ENCODE data around the gene NRSN1. TPM values are rescaled to one million over a fixed set of nuclear protein-coding genes. Genes with fewer than 3 reads are reported as not detected.

The NRSN1 gene
- total and polyA plus RNA-seq, 2 of the 13 experiments (the other 11 are each of a cell fraction or from before 2014, with no cell fraction given) = not detected

DNA sequence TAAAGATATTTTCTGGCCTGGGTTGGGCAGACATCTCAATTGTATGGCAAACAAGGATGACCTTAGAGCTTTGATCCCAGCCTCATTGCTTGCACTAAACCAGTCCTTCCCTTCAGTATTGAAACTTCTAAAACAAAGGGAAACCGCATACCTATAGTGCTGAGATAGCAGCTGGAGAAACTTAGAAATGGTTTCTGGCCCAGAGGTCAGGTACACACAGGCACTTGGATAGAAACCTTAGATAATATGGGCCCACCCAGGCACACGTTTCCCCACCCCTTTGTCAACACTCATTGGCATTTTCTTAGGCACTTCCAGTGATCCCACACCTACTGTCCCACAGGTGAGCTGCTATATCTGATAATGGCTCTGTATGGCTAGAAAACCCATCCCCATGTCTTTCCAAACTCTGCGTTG is 22.1 kb downstream of the NRSN1 start (continued):
- TF ChIP-seq ZNF530 (CRISPR knock-in tag; IDR thresholded peaks at IDR 0.05; ENCODE audit: low read depth) = no peak
- TF ChIP-seq, protein P1, sequence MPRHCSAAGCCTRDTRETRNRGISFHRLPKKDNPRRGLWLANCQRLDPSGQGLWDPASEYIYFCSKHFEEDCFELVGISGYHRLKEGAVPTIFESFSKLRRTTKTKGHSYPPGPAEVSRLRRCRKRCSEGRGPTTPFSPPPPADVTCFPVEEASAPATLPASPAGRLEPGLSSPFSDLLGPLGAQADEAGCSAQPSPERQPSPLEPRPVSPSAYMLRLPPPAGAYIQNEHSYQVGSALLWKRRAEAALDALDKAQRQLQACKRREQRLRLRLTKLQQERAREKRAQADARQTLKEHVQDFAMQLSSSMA (CRISPR knock-in tag; IDR thresholded peaks at IDR 0.05) = no peak
- TF ChIP-seq SOX13 (IDR thresholded peaks at IDR 0.05) = peak; percentile 92
- TF ChIP-seq SOX13 (CRISPR knock-in tag; conservative IDR thresholded peaks at IDR 0.05 in 1 of 2, IDR thresholded peaks at IDR 0.05 in 1 of 2) = peak in 1 of 2 experiments; percentile 98; a peak in 2 of 4 replicates
- no peak for TF ChIP-seq ZNF83 (CRISPR knock-in tag; IDR thresholded peaks at IDR 0.05; ENCODE audit: borderline replicate concordance)
- peak; percentile 67; the same call in 1 of the 2 replicates for TF ChIP-seq ZNF264 (CRISPR knock-in tag; IDR thresholded peaks at IDR 0.05)
- TF ChIP-seq SRSF9 (IDR thresholded peaks at IDR 0.05; ENCODE audit: borderline replicate concordance, insufficient read depth, low read depth, low read length, poor library complexity, severe bottlenecking) = no peak
- TF ChIP-seq ZNF335 (CRISPR knock-in tag; IDR thresholded peaks at IDR 0.05) = peak; percentile 18; the same call in 1 of the 2 replicates
- no peak for TF ChIP-seq ZNF251 (CRISPR knock-in tag; IDR thresholded peaks at IDR 0.05)
- peak; percentile 55; the same call in 1 of the 2 replicates for TF ChIP-seq ETV5 (CRISPR knock-in tag; IDR thresholded peaks at IDR 0.05; ENCODE audit: borderline replicate concordance)
- TF ChIP-seq ERF (CRISPR knock-in tag; IDR thresholded peaks at IDR 0.05) = peak; percentile 75
- TF ChIP-seq, protein P2, sequence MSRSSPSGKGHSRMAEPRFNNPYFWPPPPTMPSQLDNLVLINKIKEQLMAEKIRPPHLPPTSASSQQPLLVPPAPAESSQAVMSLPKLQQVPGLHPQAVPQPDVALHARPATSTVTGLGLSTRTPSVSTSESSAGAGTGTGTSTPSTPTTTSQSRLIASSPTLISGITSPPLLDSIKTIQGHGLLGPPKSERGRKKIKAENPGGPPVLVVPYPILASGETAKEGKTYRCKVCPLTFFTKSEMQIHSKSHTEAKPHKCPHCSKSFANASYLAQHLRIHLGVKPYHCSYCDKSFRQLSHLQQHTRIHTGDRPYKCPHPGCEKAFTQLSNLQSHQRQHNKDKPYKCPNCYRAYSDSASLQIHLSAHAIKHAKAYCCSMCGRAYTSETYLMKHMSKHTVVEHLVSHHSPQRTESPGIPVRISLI (CRISPR knock-in tag; IDR thresholded peaks at IDR 0.05; ENCODE audit: borderline replicate concordance) = peak; percentile 53; the same call in 1 of the 2 replicates
- 0 out of 2 replicates have a peak, but pooled peaks have one; percentile 11 for TF ChIP-seq ZNF430 (CRISPR knock-in tag; IDR thresholded peaks at IDR 0.05)
- TF ChIP-seq, protein P3, sequence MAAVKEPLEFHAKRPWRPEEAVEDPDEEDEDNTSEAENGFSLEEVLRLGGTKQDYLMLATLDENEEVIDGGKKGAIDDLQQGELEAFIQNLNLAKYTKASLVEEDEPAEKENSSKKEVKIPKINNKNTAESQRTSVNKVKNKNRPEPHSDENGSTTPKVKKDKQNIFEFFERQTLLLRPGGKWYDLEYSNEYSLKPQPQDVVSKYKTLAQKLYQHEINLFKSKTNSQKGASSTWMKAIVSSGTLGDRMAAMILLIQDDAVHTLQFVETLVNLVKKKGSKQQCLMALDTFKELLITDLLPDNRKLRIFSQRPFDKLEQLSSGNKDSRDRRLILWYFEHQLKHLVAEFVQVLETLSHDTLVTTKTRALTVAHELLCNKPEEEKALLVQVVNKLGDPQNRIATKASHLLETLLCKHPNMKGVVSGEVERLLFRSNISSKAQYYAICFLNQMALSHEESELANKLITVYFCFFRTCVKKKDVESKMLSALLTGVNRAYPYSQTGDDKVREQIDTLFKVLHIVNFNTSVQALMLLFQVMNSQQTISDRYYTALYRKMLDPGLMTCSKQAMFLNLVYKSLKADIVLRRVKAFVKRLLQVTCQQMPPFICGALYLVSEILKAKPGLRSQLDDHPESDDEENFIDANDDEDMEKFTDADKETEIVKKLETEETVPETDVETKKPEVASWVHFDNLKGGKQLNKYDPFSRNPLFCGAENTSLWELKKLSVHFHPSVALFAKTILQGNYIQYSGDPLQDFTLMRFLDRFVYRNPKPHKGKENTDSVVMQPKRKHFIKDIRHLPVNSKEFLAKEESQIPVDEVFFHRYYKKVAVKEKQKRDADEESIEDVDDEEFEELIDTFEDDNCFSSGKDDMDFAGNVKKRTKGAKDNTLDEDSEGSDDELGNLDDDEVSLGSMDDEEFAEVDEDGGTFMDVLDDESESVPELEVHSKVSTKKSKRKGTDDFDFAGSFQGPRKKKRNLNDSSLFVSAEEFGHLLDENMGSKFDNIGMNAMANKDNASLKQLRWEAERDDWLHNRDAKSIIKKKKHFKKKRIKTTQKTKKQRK (IDR thresholded peaks at IDR 0.05; ENCODE audit: low read length) = no peak
- peak; percentile 41; the same call in 1 of the 2 replicates for TF ChIP-seq CBX5 (CRISPR knock-in tag; IDR thresholded peaks at IDR 0.05; ENCODE audit: borderline replicate concordance)
- no peak for TF ChIP-seq MIER3 (CRISPR knock-in tag; IDR thresholded peaks at IDR 0.05; ENCODE audit: borderline replicate concordance)
- TF ChIP-seq SP1 (IDR thresholded peaks at IDR 0.05) = no peak
- TF ChIP-seq SP1 (CRISPR knock-in tag; IDR thresholded peaks at IDR 0.05) = peak; percentile 38; the same call in 1 of the 2 replicates
- TF ChIP-seq, protein P4, sequence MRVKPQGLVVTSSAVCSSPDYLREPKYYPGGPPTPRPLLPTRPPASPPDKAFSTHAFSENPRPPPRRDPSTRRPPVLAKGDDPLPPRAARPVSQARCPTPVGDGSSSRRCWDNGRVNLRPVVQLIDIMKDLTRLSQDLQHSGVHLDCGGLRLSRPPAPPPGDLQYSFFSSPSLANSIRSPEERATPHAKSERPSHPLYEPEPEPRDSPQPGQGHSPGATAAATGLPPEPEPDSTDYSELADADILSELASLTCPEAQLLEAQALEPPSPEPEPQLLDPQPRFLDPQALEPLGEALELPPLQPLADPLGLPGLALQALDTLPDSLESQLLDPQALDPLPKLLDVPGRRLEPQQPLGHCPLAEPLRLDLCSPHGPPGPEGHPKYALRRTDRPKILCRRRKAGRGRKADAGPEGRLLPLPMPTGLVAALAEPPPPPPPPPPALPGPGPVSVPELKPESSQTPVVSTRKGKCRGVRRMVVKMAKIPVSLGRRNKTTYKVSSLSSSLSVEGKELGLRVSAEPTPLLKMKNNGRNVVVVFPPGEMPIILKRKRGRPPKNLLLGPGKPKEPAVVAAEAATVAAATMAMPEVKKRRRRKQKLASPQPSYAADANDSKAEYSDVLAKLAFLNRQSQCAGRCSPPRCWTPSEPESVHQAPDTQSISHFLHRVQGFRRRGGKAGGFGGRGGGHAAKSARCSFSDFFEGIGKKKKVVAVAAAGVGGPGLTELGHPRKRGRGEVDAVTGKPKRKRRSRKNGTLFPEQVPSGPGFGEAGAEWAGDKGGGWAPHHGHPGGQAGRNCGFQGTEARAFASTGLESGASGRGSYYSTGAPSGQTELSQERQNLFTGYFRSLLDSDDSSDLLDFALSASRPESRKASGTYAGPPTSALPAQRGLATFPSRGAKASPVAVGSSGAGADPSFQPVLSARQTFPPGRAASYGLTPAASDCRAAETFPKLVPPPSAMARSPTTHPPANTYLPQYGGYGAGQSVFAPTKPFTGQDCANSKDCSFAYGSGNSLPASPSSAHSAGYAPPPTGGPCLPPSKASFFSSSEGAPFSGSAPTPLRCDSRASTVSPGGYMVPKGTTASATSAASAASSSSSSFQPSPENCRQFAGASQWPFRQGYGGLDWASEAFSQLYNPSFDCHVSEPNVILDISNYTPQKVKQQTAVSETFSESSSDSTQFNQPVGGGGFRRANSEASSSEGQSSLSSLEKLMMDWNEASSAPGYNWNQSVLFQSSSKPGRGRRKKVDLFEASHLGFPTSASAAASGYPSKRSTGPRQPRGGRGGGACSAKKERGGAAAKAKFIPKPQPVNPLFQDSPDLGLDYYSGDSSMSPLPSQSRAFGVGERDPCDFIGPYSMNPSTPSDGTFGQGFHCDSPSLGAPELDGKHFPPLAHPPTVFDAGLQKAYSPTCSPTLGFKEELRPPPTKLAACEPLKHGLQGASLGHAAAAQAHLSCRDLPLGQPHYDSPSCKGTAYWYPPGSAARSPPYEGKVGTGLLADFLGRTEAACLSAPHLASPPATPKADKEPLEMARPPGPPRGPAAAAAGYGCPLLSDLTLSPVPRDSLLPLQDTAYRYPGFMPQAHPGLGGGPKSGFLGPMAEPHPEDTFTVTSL (CRISPR knock-in tag; IDR thresholded peaks at IDR 0.05; ENCODE audit: borderline replicate concordance) = peak; percentile 88
